Naive B cell (primary cell): Measurements from ENCODE around the gene TRIM73. TPM values are rescaled to one million over a fixed set of nuclear protein-coding genes. Genes with fewer than 3 reads are reported as not detected.
"Not testable (repeated sequence)": the region's sequence is repeated elsewhere in the genome, so short reads cannot be mapped to it uniquely, and the experiment has no call there.

Experiments used
- ATAC-seq, 2 donors: fragments of 150-1000 bp; cut with Tn5 transposase; 2 replicates each; pipeline ENCODE4 v1.10.0; 2021; ENCODE audit warnings: low read depth in 2 of 2, mild to moderate bottlenecking in 2 of 2, moderate library complexity in 2 of 2
- DNase-seq: peaks from one replicate; pipeline ENCODE4 v3.0.0; 2022
- H3K27ac Mint-ChIP-seq, 6 donors: one replicate each; pipeline ENCODE4 v1.8.0; 2020 to 2022; ENCODE audit warnings: mild to moderate bottlenecking in 6 of 6, mixed read lengths in 6 of 6, moderate library complexity in 5 of 6, inconsistent platforms in 2 of 6
- H3K27me3 Mint-ChIP-seq, 3 donors: one replicate each; pipeline ENCODE4 v1.8.0; 2021 to 2022; ENCODE audit warnings: mixed read lengths in 3 of 3, mild to moderate bottlenecking in 1 of 3
- H3K36me3 Mint-ChIP-seq, 2 donors: one replicate each; pipeline ENCODE4 v1.8.0; 2020 to 2022; ENCODE audit warnings: mixed read lengths in 2 of 2, inconsistent platforms in 1 of 2, mild to moderate bottlenecking in 1 of 2
- H3K4me1 Mint-ChIP-seq, 3 donors: one replicate each; pipeline ENCODE4 v1.8.0; 2020 to 2022; ENCODE audit warnings: mixed read lengths in 3 of 3, inconsistent platforms in 1 of 3, mild to moderate bottlenecking in 1 of 3, moderate library complexity in 1 of 3
- H3K4me3 Mint-ChIP-seq, 8 donors: one replicate each; pipeline ENCODE4 v1.8.0; 2020 to 2022; ENCODE audit warnings: mild to moderate bottlenecking in 8 of 8, mixed read lengths in 8 of 8, moderate library complexity in 8 of 8, inconsistent platforms in 2 of 8
- H3K9me3 Mint-ChIP-seq, 7 donors: one replicate each; pipeline ENCODE4 v1.8.0; 2020 to 2022; ENCODE audit warnings: mixed read lengths in 7 of 7, mild to moderate bottlenecking in 5 of 7, inconsistent platforms in 2 of 7, moderate library complexity in 1 of 7
- polyA plus RNA-seq, 6 donors: library from polyadenylated mRNA; unstranded; fragments of 300-500 nt; fragmentation: Illumina TruSeq; gene quantifications; one replicate each; pipeline ENCODE4 v1.2.3, GENCODE V29; 2021; ENCODE audit warnings: low read depth in 6 of 6

TRIM73 gene
- polyA plus RNA-seq, 6 donors from 2014 or later: 0.09 to 1.4 (median 1.2) TPM; not detected in 1

DNA sequence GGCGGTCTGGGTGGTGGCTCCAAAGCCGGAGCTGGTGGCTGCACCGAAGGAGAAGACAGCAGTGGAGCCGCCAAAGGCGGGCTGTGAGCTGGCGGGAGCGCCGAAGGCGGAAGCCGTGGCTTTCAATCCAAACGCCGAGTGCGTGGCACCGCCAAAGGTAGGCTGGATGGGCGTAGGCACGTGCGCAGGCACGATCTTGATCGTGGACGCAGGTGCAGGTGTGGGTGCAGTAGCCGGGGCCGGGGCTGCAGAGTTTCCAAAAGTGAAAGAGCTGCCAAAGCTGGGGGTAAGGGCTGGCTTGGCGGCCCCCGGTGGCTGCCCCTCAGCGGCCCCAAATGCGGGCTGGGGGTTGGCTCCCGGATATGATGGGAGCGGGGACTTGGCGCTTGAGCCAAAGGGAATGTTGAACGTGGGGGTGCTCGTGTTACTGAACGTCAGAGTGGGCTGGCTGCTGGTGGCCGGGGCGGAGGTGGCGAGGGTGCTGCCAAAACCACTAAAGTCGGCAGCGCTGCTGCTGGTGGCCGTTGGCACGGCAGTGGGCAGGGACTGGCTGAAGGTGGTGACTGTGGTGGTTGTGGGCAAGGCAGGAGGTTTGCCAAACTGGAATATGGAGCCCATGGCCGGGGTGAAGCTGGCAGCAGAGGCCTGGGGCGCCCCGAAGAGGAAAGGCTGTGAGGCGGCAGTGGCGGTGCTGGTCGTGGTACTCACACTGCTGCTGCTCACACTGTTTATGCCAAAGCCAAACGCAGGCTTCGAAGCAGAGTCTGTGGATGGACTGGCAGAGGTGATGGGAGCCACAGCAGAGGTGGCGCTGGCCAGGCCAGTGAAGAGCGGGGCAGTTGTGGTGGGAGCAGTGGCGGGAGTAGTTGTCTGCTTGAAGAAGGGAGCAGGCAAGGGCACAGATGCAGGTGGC, 26.6 kb downstream of the TRIM73 start:
- H3K4me1 Mint-ChIP-seq, H3K9me3 Mint-ChIP-seq, H3K4me3 Mint-ChIP-seq, H3K27me3 Mint-ChIP-seq, H3K27ac Mint-ChIP-seq, DNase-seq, H3K36me3 Mint-ChIP-seq, ATAC-seq: not testable (repeated sequence)

DNA sequence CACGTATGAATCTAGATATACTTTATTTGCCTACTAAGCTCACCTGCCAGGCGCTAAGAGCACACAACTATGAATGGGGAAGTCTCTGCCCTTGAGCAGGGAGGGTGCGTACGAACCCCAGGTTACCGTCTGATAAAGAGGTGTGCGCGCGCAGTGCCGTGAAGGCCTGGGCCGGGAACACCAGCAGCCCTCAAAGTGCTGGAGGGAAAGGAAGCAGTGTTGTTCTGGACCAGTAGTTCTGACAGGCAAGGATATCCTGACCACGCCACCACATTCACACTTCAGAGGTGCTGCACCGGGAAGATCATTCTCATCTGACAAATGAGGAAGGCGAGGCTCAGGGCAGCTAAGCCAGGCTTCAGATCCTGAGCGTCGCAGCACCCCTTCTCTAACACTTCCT, 28.1 kb downstream of the TRIM73 start:
- H3K4me3 Mint-ChIP-seq, H3K36me3 Mint-ChIP-seq: not testable (repeated sequence)

DNA sequence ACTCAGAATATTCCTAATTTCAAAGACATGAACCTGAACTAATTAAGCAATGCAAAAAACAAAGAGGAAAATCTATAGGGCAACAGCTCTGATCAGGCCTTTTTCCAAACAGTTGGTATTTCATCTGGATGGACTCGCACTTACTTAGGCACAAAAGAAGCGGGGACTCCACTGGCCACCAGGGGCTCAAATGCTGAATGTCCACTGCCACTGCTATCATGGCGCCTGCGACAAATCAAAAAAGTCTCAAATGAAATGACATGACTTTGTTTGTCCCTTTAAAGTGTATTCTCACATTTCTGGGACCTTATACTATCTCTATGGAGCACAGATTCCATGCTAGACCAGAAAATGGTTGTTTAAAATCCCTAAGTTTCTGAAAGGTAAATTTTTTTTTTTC, 43.6 kb downstream of the TRIM73 start:
- DNase-seq, ATAC-seq, H3K9me3 Mint-ChIP-seq, H3K27me3 Mint-ChIP-seq: not testable (repeated sequence)
- peaks cover 14 to 19% of the 10 kb centered on the region in 2 donors for H3K36me3 Mint-ChIP-seq
- peak overlapping the region in 1 of 6 donors; percentile 74 for H3K27ac Mint-ChIP-seq
- H3K4me1 Mint-ChIP-seq: peaks cover 4 to 12% (median 8%) of the 10 kb centered on the region in 3 donors
- H3K4me3 Mint-ChIP-seq: peak overlapping the region in 1 of 8 donors; percentile 56

More for the DNA sequence above, 28.1 kb downstream of the TRIM73 start:
- ATAC-seq: peak; percentile 6 to 9
- not testable (repeated sequence) for H3K27ac Mint-ChIP-seq, H3K9me3 Mint-ChIP-seq, H3K27me3 Mint-ChIP-seq, DNase-seq
- peaks cover 10 to 14% (median 14%) of the 10 kb centered on the region in 3 donors for H3K4me1 Mint-ChIP-seq

DNA sequence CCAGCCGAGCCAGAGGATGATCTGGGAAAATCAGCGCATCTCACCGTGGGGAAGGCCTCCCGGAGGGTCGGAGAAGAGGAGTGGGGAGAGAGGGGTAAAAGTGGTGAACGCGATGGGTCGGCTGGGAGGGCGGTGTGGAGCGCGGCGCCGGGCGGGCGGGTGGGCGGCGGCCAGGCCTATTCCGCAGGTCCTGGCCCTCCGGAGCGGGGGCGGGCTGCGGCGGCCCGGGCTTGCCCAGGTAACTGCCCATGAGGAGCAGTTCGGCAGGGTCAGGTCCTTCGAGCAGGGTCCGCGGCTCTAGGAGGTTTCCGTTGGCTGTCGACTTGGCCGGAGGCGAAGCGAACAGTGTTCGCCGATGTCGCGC, 46.7 kb downstream of the TRIM73 start:
- ATAC-seq: peak; percentile 23 to 27
- Mint-ChIP-seq H3K27ac (peak overlapping the region in 5 of 6 donors; percentile 57 to 88 (median 73)), H3K4me1 (peaks cover 4 to 12% (median 8%) of the 10 kb centered on the region in 3 donors), H3K36me3 (peaks cover 9 to 14% of the 10 kb centered on the region in 2 donors), H3K4me3 (peak overlapping the region; percentile 72 to 93 (median 86))
- H3K27me3 Mint-ChIP-seq, H3K9me3 Mint-ChIP-seq, DNase-seq: not testable (repeated sequence)

DNA sequence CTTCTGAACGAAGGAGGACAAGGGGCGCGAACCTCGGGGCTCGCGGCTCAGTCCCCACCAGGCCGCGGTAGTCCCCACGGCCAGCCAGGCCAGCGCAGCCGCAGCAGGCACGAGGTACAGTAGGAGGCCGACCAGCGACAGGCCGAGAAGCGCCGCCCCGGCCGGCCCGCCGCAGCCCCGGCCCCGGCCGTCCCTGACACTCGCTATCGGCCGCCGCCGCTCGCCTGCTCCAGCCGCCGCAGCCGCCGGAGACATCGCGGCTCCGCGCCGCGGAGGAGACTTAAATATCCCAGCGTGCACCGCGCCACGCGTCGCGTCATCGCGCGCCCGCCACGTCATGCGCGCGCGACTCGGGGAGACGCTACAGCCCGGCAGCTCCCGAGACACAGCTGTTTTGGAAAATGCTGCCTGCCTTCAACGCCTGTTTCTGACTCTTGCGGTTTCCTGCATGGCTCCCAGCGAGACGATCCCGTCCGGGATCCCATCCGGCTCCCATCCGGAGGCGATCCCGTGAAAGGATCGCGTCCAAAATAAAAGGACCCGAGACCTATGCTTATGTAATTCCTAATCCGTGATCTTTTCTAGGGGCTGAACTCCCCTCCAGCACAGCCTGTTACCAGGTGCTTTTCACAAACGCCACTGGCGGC, 47.2 kb downstream of the TRIM73 start:
- H3K9me3 Mint-ChIP-seq, H3K27me3 Mint-ChIP-seq: not testable (repeated sequence)
- H3K4me3 Mint-ChIP-seq: peak overlapping the region; percentile 77 to 97 (median 93)
- peak; percentile 96 to 97 for ATAC-seq
- H3K36me3 Mint-ChIP-seq: peaks cover 9 to 13% of the 10 kb centered on the region in 2 donors
- peaks cover 4 to 12% (median 8%) of the 10 kb centered on the region in 3 donors for H3K4me1 Mint-ChIP-seq
- peak; percentile 51 for DNase-seq
- H3K27ac Mint-ChIP-seq: peak overlapping the region; percentile 84 to 97 (median 94)

DNA sequence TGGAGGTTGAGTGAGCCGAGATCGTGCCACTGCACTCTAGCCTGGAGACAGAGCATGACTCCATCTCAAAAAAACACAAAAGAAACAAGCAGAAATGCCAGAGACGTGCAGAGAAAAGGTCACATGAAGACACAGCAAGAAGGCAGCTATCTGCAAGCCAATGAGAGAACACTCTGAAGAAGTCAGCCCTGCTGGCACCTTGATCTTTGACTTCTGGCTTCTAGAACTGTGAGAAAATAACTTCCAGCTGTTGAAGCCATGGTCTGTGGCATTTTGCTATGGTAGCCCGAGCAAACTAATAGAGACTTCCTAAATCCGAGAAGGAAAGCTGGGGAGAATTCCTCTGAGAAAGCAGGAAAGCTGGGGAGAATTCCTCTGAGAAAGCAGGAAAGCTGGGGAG, 54.5 kb downstream of the TRIM73 start:
- H3K36me3 Mint-ChIP-seq, ATAC-seq, DNase-seq, H3K27me3 Mint-ChIP-seq, H3K27ac Mint-ChIP-seq, H3K4me1 Mint-ChIP-seq, H3K9me3 Mint-ChIP-seq, H3K4me3 Mint-ChIP-seq: not testable (repeated sequence)

DNA sequence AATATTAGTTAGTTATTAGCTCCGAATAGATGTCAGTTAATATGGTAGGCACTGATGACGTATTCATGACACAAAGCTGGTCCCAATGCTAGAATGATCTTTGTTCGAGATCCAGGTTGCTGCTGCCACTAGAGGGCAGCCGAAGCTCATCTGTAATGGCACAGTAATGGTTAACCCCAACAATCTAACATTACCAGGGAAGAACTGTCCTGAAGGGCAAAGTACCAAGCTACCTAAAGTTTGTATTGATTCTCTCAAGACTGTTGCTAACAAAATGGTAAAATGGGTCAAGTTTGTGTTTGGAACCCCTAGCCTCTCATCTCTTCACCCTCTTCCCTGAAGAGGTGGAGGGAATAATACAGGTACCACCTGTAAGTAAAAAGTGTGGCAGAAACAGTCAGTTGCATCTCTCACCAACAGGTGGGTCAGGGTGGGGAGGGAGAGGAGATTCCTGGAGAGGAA, 57.1 kb downstream of the TRIM73 start:
- H3K27ac Mint-ChIP-seq, H3K9me3 Mint-ChIP-seq, H3K36me3 Mint-ChIP-seq, H3K4me1 Mint-ChIP-seq, H3K4me3 Mint-ChIP-seq, H3K27me3 Mint-ChIP-seq: not testable (repeated sequence)
- DNase-seq (peak; percentile 2), ATAC-seq (peak; percentile 86 to 87)

Other genes with a start within 250 kb of the TRIM73 start
- gene POM121C, start 90.7 kb downstream of the TRIM73 start, polyA plus RNA-seq: 10 to 100 TPM in 5 of 6 donors, 1 to 10 TPM in 1; 5.2 to 32.4 (median 14.0) TPM
- under 1 TPM in 4 of 6 donors, not detected in 2; 0.14 to 0.84 (median 0.34) TPM for gene SPDYE5, start 96.7 kb downstream of the TRIM73 start, polyA plus RNA-seq